ENCODE results near the gene RAB7A.

DNA sequence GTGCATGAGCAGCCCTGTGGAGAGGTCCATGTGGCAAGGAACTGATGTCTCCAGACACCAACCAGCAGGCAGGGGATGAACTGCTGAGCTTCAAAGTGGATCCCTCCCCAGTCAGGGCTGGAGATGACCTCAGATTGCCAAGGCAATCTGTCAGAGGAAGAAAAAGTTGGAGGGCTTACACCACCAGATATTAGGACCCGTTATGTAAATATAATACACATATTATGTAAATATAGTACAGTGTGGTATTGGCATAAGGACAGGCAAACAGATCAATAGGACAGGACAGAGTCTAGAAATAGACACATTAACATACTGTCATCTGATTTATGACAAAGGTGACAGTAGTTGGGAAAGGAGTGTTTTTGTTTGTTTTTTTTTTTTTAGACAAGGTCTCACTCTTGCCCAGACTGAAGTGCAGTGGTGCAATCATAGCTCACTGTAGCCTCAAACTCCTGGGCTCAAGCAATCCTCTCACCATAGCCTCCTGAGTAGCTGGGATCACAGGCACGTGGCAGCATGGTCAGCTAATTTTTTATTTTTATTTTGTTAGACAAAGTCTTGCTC is 18.0 kb upstream of the RAB7A start:
- TF ChIP-seq POLR2AphosphoS5 (IDR thresholded peaks at IDR 0.05; ENCODE audit: low read depth) (no peak), EZH2phosphoT487 (IDR thresholded peaks at IDR 0.05; ENCODE audit: unreplicated experiment) (no peak), CREB1 (CRISPR knock-in tag; IDR thresholded peaks at IDR 0.05; ENCODE audit: low read depth) (no peak), EZH2 (IDR thresholded peaks at IDR 0.05; ENCODE audit: low read depth, unreplicated experiment) (no peak), JUNB (IDR thresholded peaks at IDR 0.05; ENCODE audit: unreplicated experiment) (no peak), NANOG (IDR thresholded peaks at IDR 0.05; ENCODE audit: borderline replicate concordance) (no peak), STAT1 (IDR thresholded peaks at IDR 0.05; ENCODE audit: unreplicated experiment) (no peak)
- TF ChIP-seq, protein P1, sequence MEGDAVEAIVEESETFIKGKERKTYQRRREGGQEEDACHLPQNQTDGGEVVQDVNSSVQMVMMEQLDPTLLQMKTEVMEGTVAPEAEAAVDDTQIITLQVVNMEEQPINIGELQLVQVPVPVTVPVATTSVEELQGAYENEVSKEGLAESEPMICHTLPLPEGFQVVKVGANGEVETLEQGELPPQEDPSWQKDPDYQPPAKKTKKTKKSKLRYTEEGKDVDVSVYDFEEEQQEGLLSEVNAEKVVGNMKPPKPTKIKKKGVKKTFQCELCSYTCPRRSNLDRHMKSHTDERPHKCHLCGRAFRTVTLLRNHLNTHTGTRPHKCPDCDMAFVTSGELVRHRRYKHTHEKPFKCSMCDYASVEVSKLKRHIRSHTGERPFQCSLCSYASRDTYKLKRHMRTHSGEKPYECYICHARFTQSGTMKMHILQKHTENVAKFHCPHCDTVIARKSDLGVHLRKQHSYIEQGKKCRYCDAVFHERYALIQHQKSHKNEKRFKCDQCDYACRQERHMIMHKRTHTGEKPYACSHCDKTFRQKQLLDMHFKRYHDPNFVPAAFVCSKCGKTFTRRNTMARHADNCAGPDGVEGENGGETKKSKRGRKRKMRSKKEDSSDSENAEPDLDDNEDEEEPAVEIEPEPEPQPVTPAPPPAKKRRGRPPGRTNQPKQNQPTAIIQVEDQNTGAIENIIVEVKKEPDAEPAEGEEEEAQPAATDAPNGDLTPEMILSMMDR (conservative IDR thresholded peaks at IDR 0.05; ENCODE audit: low read depth in 2 of 2), result no peak
- TF ChIP-seq, protein P2, sequence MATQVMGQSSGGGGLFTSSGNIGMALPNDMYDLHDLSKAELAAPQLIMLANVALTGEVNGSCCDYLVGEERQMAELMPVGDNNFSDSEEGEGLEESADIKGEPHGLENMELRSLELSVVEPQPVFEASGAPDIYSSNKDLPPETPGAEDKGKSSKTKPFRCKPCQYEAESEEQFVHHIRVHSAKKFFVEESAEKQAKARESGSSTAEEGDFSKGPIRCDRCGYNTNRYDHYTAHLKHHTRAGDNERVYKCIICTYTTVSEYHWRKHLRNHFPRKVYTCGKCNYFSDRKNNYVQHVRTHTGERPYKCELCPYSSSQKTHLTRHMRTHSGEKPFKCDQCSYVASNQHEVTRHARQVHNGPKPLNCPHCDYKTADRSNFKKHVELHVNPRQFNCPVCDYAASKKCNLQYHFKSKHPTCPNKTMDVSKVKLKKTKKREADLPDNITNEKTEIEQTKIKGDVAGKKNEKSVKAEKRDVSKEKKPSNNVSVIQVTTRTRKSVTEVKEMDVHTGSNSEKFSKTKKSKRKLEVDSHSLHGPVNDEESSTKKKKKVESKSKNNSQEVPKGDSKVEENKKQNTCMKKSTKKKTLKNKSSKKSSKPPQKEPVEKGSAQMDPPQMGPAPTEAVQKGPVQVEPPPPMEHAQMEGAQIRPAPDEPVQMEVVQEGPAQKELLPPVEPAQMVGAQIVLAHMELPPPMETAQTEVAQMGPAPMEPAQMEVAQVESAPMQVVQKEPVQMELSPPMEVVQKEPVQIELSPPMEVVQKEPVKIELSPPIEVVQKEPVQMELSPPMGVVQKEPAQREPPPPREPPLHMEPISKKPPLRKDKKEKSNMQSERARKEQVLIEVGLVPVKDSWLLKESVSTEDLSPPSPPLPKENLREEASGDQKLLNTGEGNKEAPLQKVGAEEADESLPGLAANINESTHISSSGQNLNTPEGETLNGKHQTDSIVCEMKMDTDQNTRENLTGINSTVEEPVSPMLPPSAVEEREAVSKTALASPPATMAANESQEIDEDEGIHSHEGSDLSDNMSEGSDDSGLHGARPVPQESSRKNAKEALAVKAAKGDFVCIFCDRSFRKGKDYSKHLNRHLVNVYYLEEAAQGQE (IDR thresholded peaks at IDR 0.05; ENCODE audit: unreplicated experiment), result no peak
- TF ChIP-seq, protein P3, sequence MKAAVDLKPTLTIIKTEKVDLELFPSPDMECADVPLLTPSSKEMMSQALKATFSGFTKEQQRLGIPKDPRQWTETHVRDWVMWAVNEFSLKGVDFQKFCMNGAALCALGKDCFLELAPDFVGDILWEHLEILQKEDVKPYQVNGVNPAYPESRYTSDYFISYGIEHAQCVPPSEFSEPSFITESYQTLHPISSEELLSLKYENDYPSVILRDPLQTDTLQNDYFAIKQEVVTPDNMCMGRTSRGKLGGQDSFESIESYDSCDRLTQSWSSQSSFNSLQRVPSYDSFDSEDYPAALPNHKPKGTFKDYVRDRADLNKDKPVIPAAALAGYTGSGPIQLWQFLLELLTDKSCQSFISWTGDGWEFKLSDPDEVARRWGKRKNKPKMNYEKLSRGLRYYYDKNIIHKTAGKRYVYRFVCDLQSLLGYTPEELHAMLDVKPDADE (IDR thresholded peaks at IDR 0.05), result no peak
- TF ChIP-seq, protein P4, sequence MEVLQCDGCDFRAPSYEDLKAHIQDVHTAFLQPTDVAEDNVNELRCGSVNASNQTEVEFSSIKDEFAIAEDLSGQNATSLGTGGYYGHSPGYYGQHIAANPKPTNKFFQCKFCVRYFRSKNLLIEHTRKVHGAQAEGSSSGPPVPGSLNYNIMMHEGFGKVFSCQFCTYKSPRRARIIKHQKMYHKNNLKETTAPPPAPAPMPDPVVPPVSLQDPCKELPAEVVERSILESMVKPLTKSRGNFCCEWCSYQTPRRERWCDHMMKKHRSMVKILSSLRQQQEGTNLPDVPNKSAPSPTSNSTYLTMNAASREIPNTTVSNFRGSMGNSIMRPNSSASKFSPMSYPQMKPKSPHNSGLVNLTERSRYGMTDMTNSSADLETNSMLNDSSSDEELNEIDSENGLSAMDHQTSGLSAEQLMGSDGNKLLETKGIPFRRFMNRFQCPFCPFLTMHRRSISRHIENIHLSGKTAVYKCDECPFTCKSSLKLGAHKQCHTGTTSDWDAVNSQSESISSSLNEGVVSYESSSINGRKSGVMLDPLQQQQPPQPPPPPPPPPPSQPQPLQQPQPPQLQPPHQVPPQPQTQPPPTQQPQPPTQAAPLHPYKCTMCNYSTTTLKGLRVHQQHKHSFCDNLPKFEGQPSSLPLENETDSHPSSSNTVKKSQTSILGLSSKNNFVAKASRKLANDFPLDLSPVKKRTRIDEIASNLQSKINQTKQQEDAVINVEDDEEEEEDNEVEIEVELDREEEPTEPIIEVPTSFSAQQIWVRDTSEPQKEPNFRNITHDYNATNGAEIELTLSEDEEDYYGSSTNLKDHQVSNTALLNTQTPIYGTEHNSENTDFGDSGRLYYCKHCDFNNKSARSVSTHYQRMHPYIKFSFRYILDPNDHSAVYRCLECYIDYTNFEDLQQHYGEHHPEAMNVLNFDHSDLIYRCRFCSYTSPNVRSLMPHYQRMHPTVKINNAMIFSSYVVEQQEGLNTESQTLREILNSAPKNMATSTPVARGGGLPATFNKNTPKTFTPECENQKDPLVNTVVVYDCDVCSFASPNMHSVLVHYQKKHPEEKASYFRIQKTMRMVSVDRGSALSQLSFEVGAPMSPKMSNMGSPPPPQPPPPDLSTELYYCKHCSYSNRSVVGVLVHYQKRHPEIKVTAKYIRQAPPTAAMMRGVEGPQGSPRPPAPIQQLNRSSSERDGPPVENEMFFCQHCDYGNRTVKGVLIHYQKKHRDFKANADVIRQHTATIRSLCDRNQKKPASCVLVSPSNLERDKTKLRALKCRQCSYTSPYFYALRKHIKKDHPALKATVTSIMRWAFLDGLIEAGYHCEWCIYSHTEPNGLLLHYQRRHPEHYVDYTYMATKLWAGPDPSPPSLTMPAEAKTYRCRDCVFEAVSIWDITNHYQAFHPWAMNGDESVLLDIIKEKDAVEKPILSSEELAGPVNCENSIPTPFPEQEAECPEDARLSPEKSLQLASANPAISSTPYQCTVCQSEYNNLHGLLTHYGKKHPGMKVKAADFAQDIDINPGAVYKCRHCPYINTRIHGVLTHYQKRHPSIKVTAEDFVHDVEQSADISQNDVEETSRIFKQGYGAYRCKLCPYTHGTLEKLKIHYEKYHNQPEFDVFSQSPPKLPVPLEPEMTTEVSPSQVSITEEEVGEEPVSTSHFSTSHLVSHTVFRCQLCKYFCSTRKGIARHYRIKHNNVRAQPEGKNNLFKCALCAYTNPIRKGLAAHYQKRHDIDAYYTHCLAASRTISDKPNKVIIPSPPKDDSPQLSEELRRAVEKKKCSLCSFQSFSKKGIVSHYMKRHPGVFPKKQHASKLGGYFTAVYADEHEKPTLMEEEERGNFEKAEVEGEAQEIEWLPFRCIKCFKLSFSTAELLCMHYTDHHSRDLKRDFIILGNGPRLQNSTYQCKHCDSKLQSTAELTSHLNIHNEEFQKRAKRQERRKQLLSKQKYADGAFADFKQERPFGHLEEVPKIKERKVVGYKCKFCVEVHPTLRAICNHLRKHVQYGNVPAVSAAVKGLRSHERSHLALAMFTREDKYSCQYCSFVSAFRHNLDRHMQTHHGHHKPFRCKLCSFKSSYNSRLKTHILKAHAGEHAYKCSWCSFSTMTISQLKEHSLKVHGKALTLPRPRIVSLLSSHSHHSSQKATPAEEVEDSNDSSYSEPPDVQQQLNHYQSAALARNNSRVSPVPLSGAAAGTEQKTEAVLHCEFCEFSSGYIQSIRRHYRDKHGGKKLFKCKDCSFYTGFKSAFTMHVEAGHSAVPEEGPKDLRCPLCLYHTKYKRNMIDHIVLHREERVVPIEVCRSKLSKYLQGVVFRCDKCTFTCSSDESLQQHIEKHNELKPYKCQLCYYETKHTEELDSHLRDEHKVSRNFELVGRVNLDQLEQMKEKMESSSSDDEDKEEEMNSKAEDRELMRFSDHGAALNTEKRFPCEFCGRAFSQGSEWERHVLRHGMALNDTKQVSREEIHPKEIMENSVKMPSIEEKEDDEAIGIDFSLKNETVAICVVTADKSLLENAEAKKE (CRISPR knock-in tag; IDR thresholded peaks at IDR 0.05), result no peak
